Hepatocyte (in vitro differentiated cells): ENCODE measurements around the gene GABARAPL1. TPM values are rescaled to one million over a fixed set of nuclear protein-coding genes. Genes with fewer than 3 reads are reported as not detected.
A peak's percentile ranks its signal among the peaks of the same experiment; 100 is the strongest.

Experiments used
- DNase-seq: peaks from one replicate; pipeline ENCODE4 v3.0.0-alpha.2; 2016; ENCODE audit warnings: low spot score
- H2AFZ ChIP-seq: fragments of 200-600 bp; sonication (generic); 2 replicates; pipeline ENCODE4 v1.6.0; 2016; ENCODE audit warnings: antibody characterized with exemption, mild to moderate bottlenecking
- H3K27ac ChIP-seq: fragments of 200-600 bp; sonication (generic); 2 replicates; pipeline ENCODE4 v1.5.1; 2016; ENCODE audit warnings: mild to moderate bottlenecking
- H3K27me3 ChIP-seq: fragments of 200-600 bp; sonication (generic); 2 replicates; pipeline ENCODE4 v1.6.1; 2016
- H3K36me3 ChIP-seq: fragments of 200-600 bp; sonication (generic); replicated peaks from 2 replicates; pipeline ENCODE4 v1.5.1; 2016; ENCODE audit warnings: low read depth; ENCODE audit not compliant: insufficient read depth
- H3K4me1 ChIP-seq: fragments of 200-600 bp; sonication (generic); 2 replicates; pipeline ENCODE4 v1.5.1; 2016; ENCODE audit warnings: mild to moderate bottlenecking, moderate library complexity; ENCODE audit not compliant: insufficient read depth
- H3K4me2 ChIP-seq: fragments of 200-600 bp; sonication (generic); 2 replicates; pipeline ENCODE4 v1.6.0; 2016
- H3K4me3 ChIP-seq: fragments of 200-600 bp; sonication (generic); 2 replicates; pipeline ENCODE4 v1.5.1; 2016; ENCODE audit warnings: mild to moderate bottlenecking
- H3K79me2 ChIP-seq: fragments of 200-600 bp; sonication (generic); 2 replicates; pipeline ENCODE4 v1.6.0; 2017; ENCODE audit warnings: mild to moderate bottlenecking
- H3K9me2 ChIP-seq: fragments of 200-600 bp; sonication (generic); replicated peaks from 2 replicates; pipeline ENCODE4 v1.6.0; 2017; ENCODE audit warnings: mild to moderate bottlenecking; ENCODE audit not compliant: insufficient read depth
- H3K9me3 ChIP-seq: fragments of 200-600 bp; sonication (generic); 2 replicates; pipeline ENCODE4 v1.5.1; 2016; ENCODE audit warnings: low read depth, mild to moderate bottlenecking
- H4K20me1 ChIP-seq: fragments of 200-600 bp; sonication (generic); 2 replicates; pipeline ENCODE4 v1.6.0; 2016; ENCODE audit warnings: mild to moderate bottlenecking; ENCODE audit not compliant: insufficient read depth, poor library complexity, severe bottlenecking
- EZH2 ChIP-seq: fragments of 200-600 bp; sonication (generic); IDR thresholded peaks from 2 replicates; pipeline ENCODE4 v1.6.1; 2016; ENCODE audit warnings: antibody characterized with exemption, mild to moderate bottlenecking, borderline replicate concordance
- EZH2phosphoT487 ChIP-seq: fragments of 200-600 bp; sonication (generic); IDR thresholded peaks from one replicate; pipeline ENCODE4 v1.6.1; 2018; ENCODE audit warnings: antibody characterized with exemption, mild to moderate bottlenecking, low read depth, moderate library complexity; ENCODE audit not compliant: unreplicated experiment, severe bottlenecking
- WGBS: methylation state at CpG from one replicate; pipeline ENCODE4 v1.1.6; 2016; ENCODE audit warnings: low lambda C conversion rate; ENCODE audit errors: missing lambda C conversion rate; 5-methylcytosine and 5-hydroxymethylcytosine counted together
- polyA plus RNA-seq: library from polyadenylated mRNA; unstranded; fragments of >200 nt; fragmentation: Nextera tagmentation; extraction: Ambion mirVana; gene quantifications from 2 replicates; pipeline ENCODE4 v1.2.1, GENCODE V29; 2016
- total RNA-seq: library from RNA; depleted of rRNA; stranded (reverse); fragments of >200 nt; gene quantifications from 2 replicates; pipeline ENCODE4 v1.2.3, GENCODE V29; 2014
- TF ChIP-seq, protein P1 (sequence below): fragments of 200-600 bp; sonication (generic); IDR thresholded peaks from 2 replicates; pipeline ENCODE4 v1.5.1; 2016; ENCODE audit warnings: antibody characterized with exemption, mild to moderate bottlenecking; ENCODE audit not compliant: poor library complexity

GABARAPL1 gene
- total and polyA plus RNA-seq, 2 experiments from 2014 or later, result 77.7 to 93.5 TPM

DNA sequence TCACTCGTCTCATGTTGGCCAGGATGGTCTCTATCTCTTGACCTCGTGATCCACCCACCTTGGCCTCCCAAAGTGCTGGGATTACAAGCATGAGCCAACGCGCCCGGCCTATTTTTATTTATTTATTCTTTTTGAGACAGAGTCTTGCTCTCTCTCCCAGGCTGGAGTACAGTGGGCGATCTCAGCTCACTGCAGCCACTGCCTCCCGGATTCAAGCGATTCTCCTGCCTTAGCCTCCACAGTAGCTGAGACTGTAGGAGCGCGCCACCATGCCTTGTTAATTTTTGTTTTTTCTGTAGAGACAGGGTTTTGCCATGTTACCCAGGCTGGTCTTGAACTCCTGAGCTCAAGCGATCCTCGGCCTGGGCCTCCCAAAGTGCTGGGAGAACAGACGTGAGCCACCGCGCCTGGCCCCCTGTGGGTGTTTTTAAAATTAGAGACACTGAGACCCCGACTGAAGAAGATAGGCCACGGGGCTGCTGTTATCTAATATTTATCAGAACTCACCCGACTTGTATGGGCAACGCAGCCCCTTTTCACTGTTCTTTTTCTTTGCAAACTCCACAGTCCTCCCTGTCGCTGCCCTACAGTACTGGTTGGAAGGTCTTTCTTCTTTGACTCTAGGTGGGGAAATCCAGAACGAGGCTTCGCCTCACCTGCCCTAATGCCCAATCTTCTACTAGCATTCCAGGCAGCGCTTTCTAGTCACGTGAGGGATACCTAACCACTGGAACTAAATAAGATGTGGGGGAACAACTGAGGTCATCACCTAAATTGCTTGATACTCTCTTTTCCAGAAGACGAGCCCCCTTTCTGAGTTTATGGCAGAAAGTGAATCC, 1.4 kb upstream of the GABARAPL1 start:
- peaks cover 20% of the 10 kb centered on the region for H3K79me2 ChIP-seq
- H3K36me3 ChIP-seq, result no peaks in the 10 kb centered on the region
- H3K4me3 ChIP-seq, result no peak overlapping the region
- no peaks in the 10 kb centered on the region for H3K9me3 ChIP-seq
- no peaks in the 10 kb centered on the region for H3K9me2 ChIP-seq
- TF ChIP-seq, protein P1, sequence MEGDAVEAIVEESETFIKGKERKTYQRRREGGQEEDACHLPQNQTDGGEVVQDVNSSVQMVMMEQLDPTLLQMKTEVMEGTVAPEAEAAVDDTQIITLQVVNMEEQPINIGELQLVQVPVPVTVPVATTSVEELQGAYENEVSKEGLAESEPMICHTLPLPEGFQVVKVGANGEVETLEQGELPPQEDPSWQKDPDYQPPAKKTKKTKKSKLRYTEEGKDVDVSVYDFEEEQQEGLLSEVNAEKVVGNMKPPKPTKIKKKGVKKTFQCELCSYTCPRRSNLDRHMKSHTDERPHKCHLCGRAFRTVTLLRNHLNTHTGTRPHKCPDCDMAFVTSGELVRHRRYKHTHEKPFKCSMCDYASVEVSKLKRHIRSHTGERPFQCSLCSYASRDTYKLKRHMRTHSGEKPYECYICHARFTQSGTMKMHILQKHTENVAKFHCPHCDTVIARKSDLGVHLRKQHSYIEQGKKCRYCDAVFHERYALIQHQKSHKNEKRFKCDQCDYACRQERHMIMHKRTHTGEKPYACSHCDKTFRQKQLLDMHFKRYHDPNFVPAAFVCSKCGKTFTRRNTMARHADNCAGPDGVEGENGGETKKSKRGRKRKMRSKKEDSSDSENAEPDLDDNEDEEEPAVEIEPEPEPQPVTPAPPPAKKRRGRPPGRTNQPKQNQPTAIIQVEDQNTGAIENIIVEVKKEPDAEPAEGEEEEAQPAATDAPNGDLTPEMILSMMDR, result no peak
- no peak for TF ChIP-seq EZH2phosphoT487
- no peak for TF ChIP-seq EZH2
- WGBS, result 94% methylated on average over 25 of the region's 25 CpGs
- peak overlapping the region; percentile 96 for H3K27ac ChIP-seq
- H4K20me1 ChIP-seq, result peaks cover 4% of the 10 kb centered on the region
- H3K4me2 ChIP-seq, result peak overlapping the region; percentile 39
- no peak for DNase-seq
- H2AFZ ChIP-seq, result no peak overlapping the region
- no peaks in the 10 kb centered on the region for H3K4me1 ChIP-seq
- no peaks in the 10 kb centered on the region for H3K27me3 ChIP-seq

DNA sequence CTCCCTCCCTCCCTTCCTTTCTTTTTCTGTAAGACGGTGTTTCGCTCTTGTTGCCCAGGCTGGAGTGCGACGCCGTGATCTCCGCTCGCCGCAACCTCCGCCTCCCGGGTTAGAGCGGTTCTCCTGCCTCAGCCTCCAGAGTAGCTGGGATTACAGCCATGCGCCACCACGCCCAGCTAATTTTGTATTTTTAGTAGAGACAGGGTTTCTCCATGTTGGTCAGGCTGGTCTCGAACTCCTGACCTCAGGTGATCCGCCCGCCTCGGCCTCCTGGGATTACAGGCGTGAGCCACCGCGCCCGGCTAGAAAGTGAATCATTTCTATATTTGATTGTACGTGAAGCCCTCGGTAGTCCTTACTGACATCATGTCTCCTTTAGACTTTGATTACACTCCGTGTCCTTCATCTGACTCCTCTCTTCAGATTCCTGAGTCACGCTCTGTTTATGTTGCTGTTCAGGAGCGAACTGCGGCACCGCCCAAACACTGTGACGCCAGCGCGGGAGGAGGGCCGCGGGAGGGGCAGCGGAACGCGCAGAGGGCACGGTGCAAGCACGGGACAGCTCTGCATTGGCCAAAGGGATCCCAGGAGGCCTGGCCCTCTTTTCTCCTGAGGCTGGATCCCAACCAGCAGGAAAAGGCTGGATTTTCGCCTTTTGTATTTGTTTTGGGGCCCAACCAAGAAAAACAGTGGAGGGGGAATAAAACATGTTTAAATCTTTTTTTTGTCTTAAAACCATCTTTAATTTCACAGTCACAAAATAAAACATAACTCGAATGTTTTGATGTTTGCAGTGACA, 538 bp upstream of the GABARAPL1 start:
- TF ChIP-seq, protein P1, result no peak
- TF ChIP-seq EZH2 (no peak), EZH2phosphoT487 (no peak)
- Histone ChIP-seq H3K79me2 (peaks cover 27% of the 10 kb centered on the region), H4K20me1 (peaks cover 10% of the 10 kb centered on the region), H3K4me3 (peak overlapping the region; percentile 81), H3K36me3 (no peaks in the 10 kb centered on the region), H3K4me1 (no peaks in the 10 kb centered on the region), H3K27me3 (no peaks in the 10 kb centered on the region), H3K4me2 (peak overlapping the region; percentile 70), H3K9me3 (no peaks in the 10 kb centered on the region), H2AFZ (peak overlapping the region; percentile 17), H3K27ac (peak overlapping the region; percentile 96), H3K9me2 (no peaks in the 10 kb centered on the region)
- 37% methylated on average over 40 of the region's 40 CpGs for WGBS
- peak; percentile 98 for DNase-seq

DNA sequence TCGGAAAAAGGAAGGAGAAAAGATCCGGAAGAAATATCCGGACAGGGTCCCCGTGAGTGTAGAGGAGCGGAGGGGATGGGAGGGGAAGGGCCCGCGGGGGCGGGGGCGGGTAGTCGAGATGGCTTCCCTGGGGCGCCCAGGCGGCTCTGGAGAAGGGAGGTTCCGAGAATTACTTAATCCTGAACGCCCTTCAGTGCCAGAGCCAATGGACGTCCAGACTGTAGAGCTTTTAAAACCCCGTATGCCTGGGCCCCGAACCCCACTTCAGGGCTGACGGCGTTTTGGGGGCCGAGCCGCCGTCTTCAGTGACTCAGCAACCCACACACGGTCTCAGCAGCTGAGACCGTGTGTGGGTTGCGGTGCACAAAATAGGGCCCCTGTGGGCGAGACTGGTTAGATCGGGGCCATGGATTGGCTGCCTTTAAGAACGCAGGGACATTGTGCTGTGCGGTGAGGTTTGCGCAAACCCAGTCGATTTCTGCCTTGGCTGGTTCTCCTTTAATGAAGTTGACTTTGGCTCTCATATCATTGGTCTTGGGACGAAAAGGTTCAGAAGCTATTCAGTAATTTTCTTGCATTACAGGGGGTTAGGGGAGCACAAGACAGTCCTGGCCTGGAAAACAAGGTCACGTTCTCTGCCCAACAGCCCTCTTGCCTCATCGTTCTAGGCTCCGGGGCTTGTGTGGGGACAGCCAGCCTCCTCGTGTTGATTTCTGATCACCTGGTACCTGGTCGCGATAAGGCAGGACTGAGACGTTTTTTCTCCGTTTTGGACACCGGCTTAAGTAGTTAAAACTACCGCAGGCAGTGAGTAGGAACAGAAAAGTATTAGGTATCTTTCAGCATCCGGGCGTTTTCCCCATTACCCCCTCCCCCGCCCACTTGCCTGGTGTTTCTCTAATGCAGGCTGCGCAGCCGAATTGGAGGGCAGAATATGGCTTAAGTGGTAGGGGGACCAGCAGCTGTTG, 775 bp downstream of the GABARAPL1 start:
- peaks cover 37% of the 10 kb centered on the region for H3K79me2 ChIP-seq
- no peaks in the 10 kb centered on the region for H3K9me2 ChIP-seq
- H3K4me3 ChIP-seq, result peak overlapping the region; percentile 81
- peak overlapping the region; percentile 96 for H3K27ac ChIP-seq
- no peaks in the 10 kb centered on the region for H3K4me1 ChIP-seq
- peaks cover 12% of the 10 kb centered on the region for H4K20me1 ChIP-seq
- peak; percentile 80 for DNase-seq
- no peaks in the 10 kb centered on the region for H3K27me3 ChIP-seq
- no peak for TF ChIP-seq EZH2
- no peak for TF ChIP-seq EZH2phosphoT487
- TF ChIP-seq, protein P1, result no peak
- H2AFZ ChIP-seq, result peak overlapping the region; percentile 59
- no peaks in the 10 kb centered on the region for H3K9me3 ChIP-seq
- H3K36me3 ChIP-seq, result no peaks in the 10 kb centered on the region
- WGBS, result under 1% methylated on average over 38 of the region's 47 CpGs
- H3K4me2 ChIP-seq, result peak overlapping the region; percentile 70
